Mucosa of descending colon (tissue), 3 donors: ENCODE data around the gene GRM8. TPM values are rescaled to one million over a fixed set of nuclear protein-coding genes. Genes with fewer than 3 reads are reported as not detected.

Experiments used
- ATAC-seq: fragments of 200-7000 bp; cut with Tn5 transposase; one replicate; pipeline ENCODE4 v1.9.1; 2020; ENCODE audit warnings: mild to moderate bottlenecking, moderate library complexity
- DNase-seq, 3 donors: peaks; one replicate each; pipeline ENCODE4 v3.0.0-alpha.2; 2020
- H3K36me3 ChIP-seq: fragments of 200-600 bp; one replicate; pipeline ENCODE4 v1.8.0; 2021; ENCODE audit warnings: low read depth, mild to moderate bottlenecking
- H3K4me1 ChIP-seq: fragments of 200-600 bp; one replicate; pipeline ENCODE4 v1.8.0; 2021; ENCODE audit warnings: low read depth, mild to moderate bottlenecking
- H3K4me3 ChIP-seq: fragments of 200-600 bp; one replicate; pipeline ENCODE4 v1.8.0; 2021; ENCODE audit warnings: mild to moderate bottlenecking
- H3K9me3 ChIP-seq: fragments of 200-600 bp; one replicate; pipeline ENCODE4 v1.8.0; 2021; ENCODE audit warnings: mild to moderate bottlenecking
- intact Hi-C, 2 donors: fragments of 100-400 bp; cut with DNase I in 1 of 2; cut with micrococcal nuclease in 1 of 2; formaldehyde crosslinking; loops; one replicate each; pipeline versions ENCODE4 v1.11.0 to v1.11.1; 2022; cut with DNase I, micrococcal nuclease
- total RNA-seq, 3 donors: library from RNA; stranded (reverse); fragmentation: NEBNext Ultra II Directional in 2 of 3; extraction: Animal tissue kit (Norgen Biotek cat#: 25700) in 2 of 3; gene quantifications; one replicate each; pipeline versions ENCODE4 v1.2.1 to v1.2.4, GENCODE V29; 2021 to 2023
- TF ChIP-seq, protein P1 (sequence below): fragments of 200-600 bp; IDR thresholded peaks from one replicate; pipeline ENCODE4 v1.8.0; 2022; ENCODE audit warnings: antibody characterized with exemption, mild to moderate bottlenecking
- donor health status: DM: no; HTN: no; CAD: no; lungs with moderate emphysema.
- donor health status: DM: no; HTN: no; CAD: no.
- donor health status: DM: no; HTN: yes; CAD: no.

The GRM8 gene
- total RNA-seq, 3 donors from 2014 or later, result 0.41 to 9.2 (median 4.4) TPM

DNA sequence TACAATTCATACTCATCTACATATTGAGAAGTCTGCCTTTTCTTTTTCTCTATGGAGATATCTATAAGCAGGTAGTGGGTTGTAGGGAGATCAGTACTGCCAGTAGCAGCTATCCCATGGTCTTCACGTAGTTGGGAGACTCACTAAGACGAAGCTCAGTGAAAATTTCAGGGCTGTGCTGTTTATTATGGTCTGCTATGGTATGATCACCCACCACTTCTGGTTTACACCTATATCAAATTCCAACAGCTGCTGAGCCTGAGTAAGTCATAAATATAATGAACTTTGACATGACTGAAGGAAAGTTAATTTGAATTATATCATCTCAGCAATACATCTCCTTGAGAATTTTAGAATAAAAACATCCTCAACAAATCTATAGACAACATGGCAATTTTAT is 741.7 kb downstream of the GRM8 start:
- intact Hi-C loops, result no loop called here
- H3K36me3 ChIP-seq, result no peaks in the 10 kb centered on the region
- no peaks in the 10 kb centered on the region for H3K9me3 ChIP-seq
- DNase-seq (no peak), ATAC-seq (no peak)
- TF ChIP-seq, protein P1, sequence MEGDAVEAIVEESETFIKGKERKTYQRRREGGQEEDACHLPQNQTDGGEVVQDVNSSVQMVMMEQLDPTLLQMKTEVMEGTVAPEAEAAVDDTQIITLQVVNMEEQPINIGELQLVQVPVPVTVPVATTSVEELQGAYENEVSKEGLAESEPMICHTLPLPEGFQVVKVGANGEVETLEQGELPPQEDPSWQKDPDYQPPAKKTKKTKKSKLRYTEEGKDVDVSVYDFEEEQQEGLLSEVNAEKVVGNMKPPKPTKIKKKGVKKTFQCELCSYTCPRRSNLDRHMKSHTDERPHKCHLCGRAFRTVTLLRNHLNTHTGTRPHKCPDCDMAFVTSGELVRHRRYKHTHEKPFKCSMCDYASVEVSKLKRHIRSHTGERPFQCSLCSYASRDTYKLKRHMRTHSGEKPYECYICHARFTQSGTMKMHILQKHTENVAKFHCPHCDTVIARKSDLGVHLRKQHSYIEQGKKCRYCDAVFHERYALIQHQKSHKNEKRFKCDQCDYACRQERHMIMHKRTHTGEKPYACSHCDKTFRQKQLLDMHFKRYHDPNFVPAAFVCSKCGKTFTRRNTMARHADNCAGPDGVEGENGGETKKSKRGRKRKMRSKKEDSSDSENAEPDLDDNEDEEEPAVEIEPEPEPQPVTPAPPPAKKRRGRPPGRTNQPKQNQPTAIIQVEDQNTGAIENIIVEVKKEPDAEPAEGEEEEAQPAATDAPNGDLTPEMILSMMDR, result no peak
- no peak overlapping the region for H3K4me3 ChIP-seq
- H3K4me1 ChIP-seq, result no peaks in the 10 kb centered on the region

DNA sequence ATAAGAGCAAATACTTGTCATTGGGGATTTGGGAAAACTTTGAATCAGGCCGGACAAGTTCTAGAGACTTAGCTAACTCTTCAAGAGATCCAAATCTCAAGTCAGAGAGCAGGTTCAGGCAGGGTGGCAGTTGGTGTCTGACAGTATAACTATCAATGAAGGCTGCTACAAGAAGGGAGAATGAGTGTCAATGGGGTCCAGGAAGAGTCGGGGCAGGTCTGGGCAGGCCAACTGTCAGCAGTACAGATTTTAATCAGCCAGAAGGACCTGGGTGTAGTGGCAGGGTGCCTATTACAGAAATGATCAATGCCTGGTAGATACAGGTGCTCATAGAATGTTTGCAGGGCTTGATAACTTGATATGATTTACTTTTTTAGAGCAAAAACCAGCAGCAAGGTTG is 751.1 kb downstream of the GRM8 start:
- Histone ChIP-seq H3K36me3 (no peaks in the 10 kb centered on the region), H3K4me3 (no peak overlapping the region), H3K4me1 (no peaks in the 10 kb centered on the region)

DNA sequence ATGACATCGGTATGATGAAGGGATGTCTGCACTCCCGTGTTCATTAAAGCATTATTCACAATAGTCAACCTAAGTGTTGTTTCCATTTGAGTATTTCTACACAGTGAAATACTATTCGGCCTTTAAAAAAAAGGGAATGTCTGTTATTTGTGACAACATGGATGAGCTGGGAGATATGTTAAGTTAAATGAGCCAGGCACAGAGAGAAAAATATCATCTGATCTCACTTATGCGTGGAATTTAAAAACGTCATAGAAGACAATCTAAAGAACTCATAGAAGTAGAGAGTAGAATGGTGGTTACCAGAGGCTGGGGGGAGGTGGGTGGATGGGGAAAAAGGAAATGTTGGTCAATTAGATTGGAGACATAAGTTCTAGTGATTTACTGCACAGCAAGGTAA is 753.3 kb downstream of the GRM8 start:
- Histone ChIP-seq H3K4me1 (no peaks in the 10 kb centered on the region), H3K9me3 (no peaks in the 10 kb centered on the region), H3K36me3 (no peaks in the 10 kb centered on the region), H3K4me3 (no peak overlapping the region)
- intact Hi-C loops, result no loop called here
- DNase-seq (no peak), ATAC-seq (no peak)
- TF ChIP-seq, protein P1, result no peak

More for the DNA sequence above, 751.1 kb downstream of the GRM8 start:
- ATAC-seq (no peak), DNase-seq (no peak)
- intact Hi-C loops, result no loop called here
- TF ChIP-seq, protein P1, result no peak
- no peaks in the 10 kb centered on the region for H3K9me3 ChIP-seq

GRCh38 chr7:126495733-126496132 is 757.0 kb downstream of the GRM8 start:
- DNase-seq (no peak), ATAC-seq (no peak)
- H3K9me3 ChIP-seq, result no peaks in the 10 kb centered on the region
- no peak overlapping the region for H3K4me3 ChIP-seq
- H3K4me1 ChIP-seq, result no peaks in the 10 kb centered on the region
- no peaks in the 10 kb centered on the region for H3K36me3 ChIP-seq
- TF ChIP-seq, protein P1, result no peak
- intact Hi-C loops, result no loop called here

- DNase-seq (no peak), ATAC-seq (no peak)
- H3K4me1 ChIP-seq, result no peaks in the 10 kb centered on the region
- TF ChIP-seq, protein P1, result no peak
- no peaks in the 10 kb centered on the region for H3K9me3 ChIP-seq
- intact Hi-C loops, result no loop called here
- no peaks in the 10 kb centered on the region for H3K36me3 ChIP-seq
- H3K4me3 ChIP-seq, result no peak overlapping the region
Observed at GRCh38 chr7:126495001-126495400, 757.7 kb downstream of the GRM8 start.

DNA sequence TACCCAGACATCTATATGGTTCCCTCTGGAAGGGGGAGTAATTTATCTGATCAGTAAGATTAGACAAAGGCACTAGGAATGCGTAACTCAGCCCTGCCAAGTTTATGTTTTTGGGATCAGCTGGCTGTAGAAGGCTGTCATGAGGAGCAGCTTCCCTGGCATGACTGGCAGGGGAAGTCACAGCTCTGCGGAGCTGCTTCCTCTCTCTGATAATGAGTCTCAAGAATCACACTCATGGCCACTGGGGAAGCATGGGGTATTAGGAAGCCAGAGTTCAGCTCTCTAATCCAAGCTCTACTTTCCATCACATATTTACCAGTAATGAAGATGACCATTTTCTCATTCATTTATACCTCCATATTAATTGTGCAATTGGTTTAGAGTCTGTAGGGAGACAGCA is 758.9 kb downstream of the GRM8 start:
- ATAC-seq, result no peak
- no peaks in the 10 kb centered on the region for H3K4me1 ChIP-seq
- intact Hi-C loops, result no loop called here
- TF ChIP-seq, protein P1, result no peak
- DNase-seq, result no peak
- no peak overlapping the region for H3K4me3 ChIP-seq
- H3K9me3 ChIP-seq, result no peaks in the 10 kb centered on the region
- no peaks in the 10 kb centered on the region for H3K36me3 ChIP-seq
